Measurements from ENCODE around the gene NDUFS4.

NDUFS4 gene

DNA sequence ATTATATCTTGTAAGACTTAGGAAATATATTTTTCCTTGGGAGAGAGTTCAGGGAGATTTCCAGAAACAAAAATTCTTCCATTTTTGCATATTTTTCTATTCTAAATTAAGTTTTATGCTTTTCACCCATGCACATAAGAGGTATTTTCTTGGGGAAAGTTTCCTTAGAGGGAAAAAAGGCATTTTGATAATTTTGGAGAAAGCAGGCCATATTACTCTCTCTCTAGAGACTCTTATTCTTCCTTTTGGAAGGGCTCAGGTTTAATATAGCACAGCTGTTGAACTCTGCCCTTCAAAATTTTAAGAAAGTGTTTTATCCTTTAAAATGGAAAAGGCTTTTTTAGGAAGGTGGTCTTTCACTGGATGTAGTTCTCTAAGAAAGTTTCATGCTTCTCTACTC is 8.0 kb downstream of the NDUFS4 start:
- no peak for DNase-seq (ENCODE audit: low read depth in 1 of 2, low spot score in 1 of 2)
- no peaks in the 10 kb centered on the region for H3K27me3 ChIP-seq (ENCODE audit: insufficient read depth, poor library complexity, severe bottlenecking)
- H3K27ac ChIP-seq (replicated peaks): no peak overlapping the region
- no peak overlapping the region for H3K4me3 ChIP-seq (replicated peaks; ENCODE audit: insufficient read depth, low read length)
- TF ChIP-seq GABPA (IDR thresholded peaks at IDR 0.05; ENCODE audit: low read depth): no peak
- TF ChIP-seq, protein P1, sequence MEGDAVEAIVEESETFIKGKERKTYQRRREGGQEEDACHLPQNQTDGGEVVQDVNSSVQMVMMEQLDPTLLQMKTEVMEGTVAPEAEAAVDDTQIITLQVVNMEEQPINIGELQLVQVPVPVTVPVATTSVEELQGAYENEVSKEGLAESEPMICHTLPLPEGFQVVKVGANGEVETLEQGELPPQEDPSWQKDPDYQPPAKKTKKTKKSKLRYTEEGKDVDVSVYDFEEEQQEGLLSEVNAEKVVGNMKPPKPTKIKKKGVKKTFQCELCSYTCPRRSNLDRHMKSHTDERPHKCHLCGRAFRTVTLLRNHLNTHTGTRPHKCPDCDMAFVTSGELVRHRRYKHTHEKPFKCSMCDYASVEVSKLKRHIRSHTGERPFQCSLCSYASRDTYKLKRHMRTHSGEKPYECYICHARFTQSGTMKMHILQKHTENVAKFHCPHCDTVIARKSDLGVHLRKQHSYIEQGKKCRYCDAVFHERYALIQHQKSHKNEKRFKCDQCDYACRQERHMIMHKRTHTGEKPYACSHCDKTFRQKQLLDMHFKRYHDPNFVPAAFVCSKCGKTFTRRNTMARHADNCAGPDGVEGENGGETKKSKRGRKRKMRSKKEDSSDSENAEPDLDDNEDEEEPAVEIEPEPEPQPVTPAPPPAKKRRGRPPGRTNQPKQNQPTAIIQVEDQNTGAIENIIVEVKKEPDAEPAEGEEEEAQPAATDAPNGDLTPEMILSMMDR (IDR thresholded peaks at IDR 0.05; ENCODE audit: insufficient read depth, low read length): no peak
- no peak for TF ChIP-seq REST (IDR thresholded peaks at IDR 0.05; ENCODE audit: insufficient replicate concordance, low read depth)
- no peak for TF ChIP-seq SPI1 (IDR thresholded peaks at IDR 0.05; ENCODE audit: borderline replicate concordance, low read depth)
- no peak for TF ChIP-seq POLR2AphosphoS5 (IDR thresholded peaks at IDR 0.05; ENCODE audit: low read depth)

DNA sequence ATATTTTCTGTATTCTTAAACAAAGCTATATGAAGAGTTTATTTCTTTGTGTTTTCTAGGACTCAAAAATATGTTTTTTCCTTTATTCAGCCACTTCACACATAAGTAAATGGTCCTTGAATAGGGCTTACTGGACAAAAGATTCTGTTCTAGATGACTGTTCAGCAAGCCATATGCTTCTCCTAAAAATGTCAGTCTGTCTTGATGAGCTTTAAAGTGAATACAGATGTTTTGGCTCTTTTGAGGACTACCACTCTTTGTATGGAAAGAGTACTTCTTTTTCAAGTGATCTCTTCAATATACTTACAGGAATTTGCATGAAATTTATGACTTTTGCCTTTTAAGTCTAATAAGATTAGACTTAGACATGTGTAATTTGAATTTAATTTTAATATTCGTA is 8.4 kb downstream of the NDUFS4 start:
- no peaks in the 10 kb centered on the region for H3K27me3 ChIP-seq (ENCODE audit: insufficient read depth, poor library complexity, severe bottlenecking)
- DNase-seq (ENCODE audit: low read depth in 1 of 2, low spot score in 1 of 2): no peak
- no peak overlapping the region for H3K27ac ChIP-seq (replicated peaks)
- no peak for TF ChIP-seq POLR2AphosphoS5 (IDR thresholded peaks at IDR 0.05; ENCODE audit: low read depth)
- TF ChIP-seq, protein P1 (IDR thresholded peaks at IDR 0.05; ENCODE audit: insufficient read depth, low read length): no peak
- TF ChIP-seq GABPA (IDR thresholded peaks at IDR 0.05; ENCODE audit: low read depth): no peak
- no peak for TF ChIP-seq SPI1 (IDR thresholded peaks at IDR 0.05; ENCODE audit: borderline replicate concordance, low read depth)
- TF ChIP-seq REST (IDR thresholded peaks at IDR 0.05; ENCODE audit: insufficient replicate concordance, low read depth): no peak
- no peak overlapping the region for H3K4me3 ChIP-seq (replicated peaks; ENCODE audit: insufficient read depth, low read length)

DNA sequence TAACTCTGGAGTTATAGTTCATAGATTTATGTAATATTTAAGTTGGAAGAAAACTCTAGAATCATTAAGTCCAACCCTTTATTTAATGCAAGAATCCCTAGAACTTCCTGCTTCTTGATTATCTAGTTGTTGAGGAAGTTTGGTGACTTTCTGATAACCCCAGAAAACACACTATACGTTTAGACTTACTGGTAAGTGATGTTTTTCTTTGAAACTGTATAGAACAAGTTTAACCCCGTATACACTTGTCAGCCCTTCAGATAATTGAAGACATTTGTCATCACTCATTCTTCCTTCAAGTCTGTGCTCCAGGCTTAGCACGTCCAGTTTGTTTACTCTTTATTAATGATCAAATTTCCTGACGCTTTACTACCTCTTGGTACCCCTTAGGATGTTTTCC is 9.0 kb downstream of the NDUFS4 start:
- TF ChIP-seq REST (IDR thresholded peaks at IDR 0.05; ENCODE audit: insufficient replicate concordance, low read depth): no peak
- TF ChIP-seq, protein P1 (IDR thresholded peaks at IDR 0.05; ENCODE audit: insufficient read depth, low read length): no peak
- no peak for TF ChIP-seq POLR2AphosphoS5 (IDR thresholded peaks at IDR 0.05; ENCODE audit: low read depth)
- TF ChIP-seq SPI1 (IDR thresholded peaks at IDR 0.05; ENCODE audit: borderline replicate concordance, low read depth): no peak
- no peak for TF ChIP-seq GABPA (IDR thresholded peaks at IDR 0.05; ENCODE audit: low read depth)
- no peak for DNase-seq (ENCODE audit: low read depth in 1 of 2, low spot score in 1 of 2)
- no peak overlapping the region for H3K27ac ChIP-seq (replicated peaks)
- no peaks in the 10 kb centered on the region for H3K27me3 ChIP-seq (ENCODE audit: insufficient read depth, poor library complexity, severe bottlenecking)
- no peak overlapping the region for H3K4me3 ChIP-seq (replicated peaks; ENCODE audit: insufficient read depth, low read length)

Data from HL-60 (cell line).